NCI-H524 (cell line): ENCODE results near the gene NTMT2.
"Not testable (repeated sequence)": the region's sequence is repeated elsewhere in the genome, so short reads cannot be mapped to it uniquely, and the experiment has no call there.

ENCODE experiments used
- DNase-seq, 2 experiments: peaks; one replicate each; lab custom pipeline; 2025; lab: John Stamatoyannopoulos, UW

Gene NTMT2

GRCh38 chr1:170156594-170156993 is 10.8 kb downstream of the NTMT2 start:
- DNase-seq: no peak

- DNase-seq: no peak
These were observed 12.1 kb downstream of the NTMT2 start for GRCh38 chr1:170157820-170158219.

- DNase-seq: no peak
These were observed 16.9 kb downstream of the NTMT2 start for GRCh38 chr1:170162459-170163246.

- no peak for DNase-seq
These were observed 18.5 kb downstream of the NTMT2 start for GRCh38 chr1:170164103-170164763.

- DNase-seq: no peak
These were observed 20.9 kb downstream of the NTMT2 start for GRCh38 chr1:170166518-170167180.

GRCh38 chr1:170168265-170168664 is 22.5 kb downstream of the NTMT2 start:
- DNase-seq: no peak

GRCh38 chr1:170170513-170170912 is 24.8 kb downstream of the NTMT2 start:
- not testable (repeated sequence) for DNase-seq

GRCh38 chr1:170174395-170174794 is 28.6 kb downstream of the NTMT2 start:
- DNase-seq: no peak

GRCh38 chr1:170175041-170175440 is 29.3 kb downstream of the NTMT2 start:
- DNase-seq: no peak

- DNase-seq: no peak
These were observed 29.7 kb downstream of the NTMT2 start for GRCh38 chr1:170175484-170175883.

- DNase-seq: no peak
These were observed 31.0 kb downstream of the NTMT2 start for GRCh38 chr1:170176772-170177171.

GRCh38 chr1:170182442-170182841 is 36.7 kb downstream of the NTMT2 start:
- DNase-seq: no peak

GRCh38 chr1:170192546-170192945 is 46.8 kb downstream of the NTMT2 start:
- DNase-seq: no peak

GRCh38 chr1:170194451-170194850 is 48.7 kb downstream of the NTMT2 start:
- DNase-seq: no peak

GRCh38 chr1:170196490-170197236 is 50.9 kb downstream of the NTMT2 start:
- peak in 1 of 2 experiments; percentile 1 for DNase-seq

GRCh38 chr1:170198090-170198489 is 52.3 kb downstream of the NTMT2 start:
- DNase-seq: no peak

GRCh38 chr1:170198584-170198983 is 52.8 kb downstream of the NTMT2 start:
- no peak for DNase-seq

- DNase-seq: no peak
These were observed 54.4 kb downstream of the NTMT2 start for GRCh38 chr1:170200161-170200560.

GRCh38 chr1:170200621-170201397 is 55.0 kb downstream of the NTMT2 start:
- no peak for DNase-seq

GRCh38 chr1:170203693-170204092 is 57.9 kb downstream of the NTMT2 start:
- DNase-seq: no peak

GRCh38 chr1:170204121-170204520 is 58.4 kb downstream of the NTMT2 start:
- DNase-seq: no peak
